Heart right ventricle (tissue), 16 donors: Measurements from ENCODE around the gene TSPAN7. TPM values are rescaled to one million over a fixed set of nuclear protein-coding genes. Genes with fewer than 3 reads are reported as not detected.

Source experiments
- ATAC-seq, 8 donors: fragments of 200-7000 bp; cut with Tn5 transposase; one replicate each; pipeline ENCODE4 v1.9.1; 2020; ENCODE audit warnings: mild to moderate bottlenecking in 8 of 8, moderate library complexity in 8 of 8, moderate number of reproducible peaks in 1 of 8
- DNase-seq, 2 donors: peaks; one replicate each; pipeline ENCODE4 v3.0.0-alpha.2; 2020
- H3K27ac ChIP-seq, 10 donors: fragments of 200-600 bp; sonication (generic) in 2 of 10; one replicate each; pipeline versions ENCODE4 v1.5.0 to v1.8.0; 2020 to 2022; ENCODE audit warnings: mild to moderate bottlenecking in 3 of 10
- H3K27me3 ChIP-seq, 7 donors: fragments of 200-600 bp; one replicate each; pipeline ENCODE4 v1.8.0; 2021 to 2022; ENCODE audit warnings: mild to moderate bottlenecking in 2 of 7
- H3K36me3 ChIP-seq, 9 donors: fragments of 200-600 bp; sonication (generic) in 1 of 9; one replicate each; pipeline versions ENCODE4 v1.5.0 to v1.8.0; 2020 to 2022; ENCODE audit warnings: mild to moderate bottlenecking in 2 of 9
- H3K4me1 ChIP-seq, 9 donors: fragments of 200-600 bp; sonication (generic) in 1 of 9; one replicate each; pipeline versions ENCODE4 v1.5.0 to v1.8.0; 2020 to 2022; ENCODE audit warnings: mild to moderate bottlenecking in 4 of 9
- H3K4me3 ChIP-seq, 10 donors: fragments of 200-600 bp; sonication (generic) in 2 of 10; one replicate each; pipeline versions ENCODE4 v1.5.0 to v1.8.0; 2020 to 2022; ENCODE audit warnings: mild to moderate bottlenecking in 7 of 10, moderate library complexity in 2 of 10
- H3K9me3 ChIP-seq, 11 donors: fragments of 200-600 bp in 10 of 11; sonication (generic) in 2 of 11; one replicate each; pipeline versions ENCODE4 v1.5.0 to v1.8.0; 2013 to 2022; ENCODE audit warnings: mild to moderate bottlenecking in 2 of 11, control low read depth in 1 of 11, moderate library complexity in 1 of 11
- CTCF ChIP-seq, 9 donors: fragments of 200-600 bp; sonication (generic) in 2 of 9; IDR thresholded peaks; one replicate each; pipeline versions ENCODE4 v1.5.0 to v1.8.0; 2021 to 2022; ENCODE audit warnings: antibody characterized with exemption in 9 of 9, mild to moderate bottlenecking in 5 of 9, moderate library complexity in 1 of 9
- WGBS, 2 donors: extraction: QIAGEN DNeasy Blood & Tissue Kit; methylation state at CpG; one replicate each; pipeline ENCODE4 v1.1.7; 2013; ENCODE audit warnings: inconsistent platforms in 1 of 2; 5-methylcytosine and 5-hydroxymethylcytosine counted together
- intact Hi-C, 10 donors: fragments of 100-400 bp; cut with DNase I; formaldehyde crosslinking; loops; one replicate each; pipeline versions ENCODE4 v1.11.1 to v1.14.2; 2022
- polyA plus RNA-seq, 2 donors: library from polyadenylated mRNA; stranded (reverse); fragments of 200-250 nt; gene quantifications; one replicate each; pipeline ENCODE4 v1.2.3, GENCODE V29; 2013
- total RNA-seq, 10 donors: library from RNA; stranded (reverse); fragmentation: NEBNext Ultra II Directional in 3 of 10; extraction: Animal tissue kit (Norgen Biotek cat#: 25700) in 3 of 10; gene quantifications; one replicate each; pipeline versions ENCODE4 v1.2.1 to v1.2.4, GENCODE V29; 2021 to 2023
- donor health status: Arrhythmogenic right ventricular cardiomyopathy.
- donor health status: ischemic (EF 13 %, LVEDD 7.1; RV severe dilation, severe dysfunction).
- donor health status: healthy with polysubstance abuse.
- donor health status: DM: no; HTN: yes; CAD: no.
- donor health status: DM: no; HTN: no; CAD: no.
- donor health status: ischemic (EF 25% LVEDD 6.9; RV normal size, moderate dysfunction).
- donor health status: ischemic (EF 25% LVEDD 5.7; RV mildly dilated, moderate dysfunction).
- donor health status: healthy.
- donor health status: DM: yes; HTN: yes; CAD: no.
- donor health status: Ischemic cardiomyopathy.
- donor health status: ischemic (EF 35%, LVEDD 5.7; RV mildly dilated, moderate dysfunction).
- donor health status: nonischemic (EF 11% LVEDD 7.7; RV severe dilation, severe dysfunction).
- donor health status: DM: yes; HTN: yes; CAD: no.
- donor health status: PGD.
- donor health status: ischemic (EF 29% LVEDD 5.4; RV normal size, mild dysfunction).
- donor health status: nonischemic (EF 23%, LVEDD 6.1; RV moderate dilation, normal function).

TSPAN7 gene
- total and polyA plus RNA-seq, 12 donors: 11.1 to 49.3 (median 21.0) TPM

GRCh38 chrX:38607976-38608375 is 46.6 kb downstream of the TSPAN7 start:
- H3K4me1 ChIP-seq: peaks cover 0 to 4% (median 0%) of the 10 kb centered on the region in 9 donors
- TF ChIP-seq CTCF (IDR thresholded peaks at IDR 0.05): no peak
- ATAC-seq (no peak), DNase-seq (no peak)
- intact Hi-C loops: no loop called here
- H3K36me3 ChIP-seq: no peaks in the 10 kb centered on the region
- peaks cover 0 to 19% (median 0%) of the 10 kb centered on the region in 7 donors for H3K27me3 ChIP-seq
- no peak overlapping the region for H3K4me3 ChIP-seq
- no peak overlapping the region for H3K27ac ChIP-seq
- no peaks in the 10 kb centered on the region for H3K9me3 ChIP-seq
- 65 to 67% methylated on average over 4 of the region's 4 CpGs for WGBS, 2 donors

DNA sequence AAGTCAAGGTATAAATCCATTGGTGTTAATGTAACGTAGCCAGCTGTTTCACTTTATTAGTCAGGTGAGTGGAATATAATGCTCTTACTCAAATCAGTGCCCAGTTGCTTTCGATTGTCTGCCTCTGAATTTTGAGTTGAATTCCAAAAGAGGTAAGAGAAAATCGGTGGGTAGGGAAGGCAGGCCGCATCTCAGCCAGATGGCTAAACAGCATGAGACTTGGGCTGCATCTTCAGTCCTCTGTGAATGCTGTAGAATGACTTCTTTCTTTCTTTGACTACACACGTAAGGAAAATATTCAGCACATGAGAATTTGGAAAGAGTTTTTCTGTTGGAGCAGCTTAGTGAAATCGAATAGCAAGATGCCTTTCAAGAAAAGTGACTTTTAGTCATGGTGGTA is 49.5 kb downstream of the TSPAN7 start:
- no peak overlapping the region for H3K27ac ChIP-seq
- intact Hi-C loops: loop anchor here in 1 of 10 donors (5.0 kb wide), 1 partner anchor 51 kb away; no protein-coding TSS in a partner anchor
- ATAC-seq: no peak

DNA sequence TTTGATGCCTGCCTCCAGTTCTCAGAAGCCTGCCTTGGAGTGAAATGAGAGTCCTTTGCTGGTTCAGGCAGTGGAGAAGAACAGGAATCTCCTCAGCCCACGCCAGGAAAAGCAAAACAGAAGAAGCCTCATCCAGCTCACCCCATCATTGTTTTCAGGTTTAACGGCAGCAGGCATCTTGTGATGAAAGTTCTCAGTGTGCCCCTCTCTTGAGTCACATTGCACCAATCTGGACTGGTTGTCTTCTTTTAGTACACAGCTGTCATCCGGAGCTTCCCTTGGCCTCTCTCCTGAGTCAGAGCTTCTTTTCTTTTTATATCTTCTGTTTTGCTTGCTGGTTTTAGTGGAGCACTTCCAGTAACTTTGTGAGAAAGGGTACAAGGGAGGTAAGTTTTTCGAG is 50.9 kb downstream of the TSPAN7 start:
- Histone ChIP-seq H3K4me1 (peaks cover 0 to 11% (median 0%) of the 10 kb centered on the region in 9 donors), H3K4me3 (no peak overlapping the region), H3K27me3 (peaks cover 0 to 45% (median 0%) of the 10 kb centered on the region in 7 donors), H3K36me3 (no peaks in the 10 kb centered on the region), H3K27ac (no peak overlapping the region), H3K9me3 (no peaks in the 10 kb centered on the region)
- TF ChIP-seq CTCF (IDR thresholded peaks at IDR 0.05): no peak
- ATAC-seq: no peak
- intact Hi-C loops: loop anchor here in 1 of 10 donors (5.0 kb wide), 1 partner anchor 50 kb away; no protein-coding TSS in a partner anchor
- DNase-seq: no peak
- 54 to 68% methylated on average over 4 of the region's 4 CpGs for WGBS, 2 donors

More for the DNA sequence above, 49.5 kb downstream of the TSPAN7 start:
- Histone ChIP-seq H3K4me3 (no peak overlapping the region), H3K27me3 (peaks cover 0 to 42% (median 0%) of the 10 kb centered on the region in 7 donors), H3K4me1 (peaks cover 0 to 4% (median 0%) of the 10 kb centered on the region in 9 donors), H3K9me3 (no peaks in the 10 kb centered on the region), H3K36me3 (no peaks in the 10 kb centered on the region)
- no peak for TF ChIP-seq CTCF (IDR thresholded peaks at IDR 0.05)
- WGBS, 2 donors: 86 to 91% methylated on average over 6 of the region's 6 CpGs
- DNase-seq: no peak

GRCh38 chrX:38614485-38614884 is 53.1 kb downstream of the TSPAN7 start:
- H3K27ac ChIP-seq: no peak overlapping the region
- peaks cover 0 to 45% (median 0%) of the 10 kb centered on the region in 7 donors for H3K27me3 ChIP-seq
- ATAC-seq: no peak
- intact Hi-C loops: loop anchor here in 1 of 10 donors (5.0 kb wide), 1 partner anchor 48 kb away; no protein-coding TSS in a partner anchor
- DNase-seq: no peak
- TF ChIP-seq CTCF (IDR thresholded peaks at IDR 0.05): no peak
- WGBS, 2 donors: 58 to 81% methylated on average over 2 of the region's 2 CpGs
- H3K9me3 ChIP-seq: no peaks in the 10 kb centered on the region
- H3K4me3 ChIP-seq: no peak overlapping the region
- H3K4me1 ChIP-seq: peaks cover 0 to 6% (median 0%) of the 10 kb centered on the region in 9 donors
- no peaks in the 10 kb centered on the region for H3K36me3 ChIP-seq
